ENCODE results near the gene PRRT3.

The PRRT3 gene

GRCh38 chr3:9932535-9932842, 19.7 kb downstream of the PRRT3 start:
- H3K27me3 ChIP-seq (ENCODE audit: insufficient read depth, low read length): peaks cover 5% of the 10 kb centered on the region; the same call in 1 of the 2 replicates
- H4K20me1 ChIP-seq (ENCODE audit: insufficient read depth, low read length): no peaks in the 10 kb centered on the region
- H3K79me2 ChIP-seq (ENCODE audit: insufficient read depth, low read length): no peaks in the 10 kb centered on the region
- no peaks in the 10 kb centered on the region for H3F3A ChIP-seq (ENCODE audit: insufficient read depth, low read length)
- H3K9ac ChIP-seq (ENCODE audit: low read length): peak overlapping the region; percentile 65
- no peaks in the 10 kb centered on the region for H3K9me2 ChIP-seq (ENCODE audit: low read depth, low read length)
- peak overlapping the region; percentile 74 for H3K4me3 ChIP-seq (ENCODE audit: low read depth, low read length, poor library complexity, severe bottlenecking)
- peaks cover 21% of the 10 kb centered on the region for H3K36me3 ChIP-seq (ENCODE audit: insufficient read depth, low read length)
- H3K27ac ChIP-seq (ENCODE audit: low read depth, low read length, poor library complexity, severe bottlenecking): no peak overlapping the region
- H2AFZ ChIP-seq (ENCODE audit: low read length): no peak overlapping the region
- H3K9me3 ChIP-seq (ENCODE audit: low read length): no peaks in the 10 kb centered on the region
- TF ChIP-seq CTCF (IDR thresholded peaks at IDR 0.05; ENCODE audit: low read length) (no peak), EZH2 (IDR thresholded peaks at IDR 0.05; ENCODE audit: borderline replicate concordance, low read length) (no peak)
- peaks cover 26% of the 10 kb centered on the region for H3K4me1 ChIP-seq (ENCODE audit: insufficient read depth, low read length, severe bottlenecking)
- peak overlapping the region; percentile 85 for H3K4me2 ChIP-seq (ENCODE audit: low read length)

- H3K27ac ChIP-seq (ENCODE audit: low read depth, low read length, poor library complexity, severe bottlenecking): no peak overlapping the region
- H3F3A ChIP-seq (ENCODE audit: insufficient read depth, low read length): no peaks in the 10 kb centered on the region
- peaks cover 5% of the 10 kb centered on the region; the same call in 1 of the 2 replicates for H3K27me3 ChIP-seq (ENCODE audit: insufficient read depth, low read length)
- no peaks in the 10 kb centered on the region for H3K79me2 ChIP-seq (ENCODE audit: insufficient read depth, low read length)
- peaks cover 23% of the 10 kb centered on the region for H3K4me1 ChIP-seq (ENCODE audit: insufficient read depth, low read length, severe bottlenecking)
- no peaks in the 10 kb centered on the region for H4K20me1 ChIP-seq (ENCODE audit: insufficient read depth, low read length)
- H2AFZ ChIP-seq (ENCODE audit: low read length): no peak overlapping the region
- no peak overlapping the region for H3K4me2 ChIP-seq (ENCODE audit: low read length)
- H3K36me3 ChIP-seq (ENCODE audit: insufficient read depth, low read length): peaks cover 7% of the 10 kb centered on the region
- no peak overlapping the region for H3K9ac ChIP-seq (ENCODE audit: low read length)
- no peaks in the 10 kb centered on the region for H3K9me3 ChIP-seq (ENCODE audit: low read length)
- H3K9me2 ChIP-seq (ENCODE audit: low read depth, low read length): no peaks in the 10 kb centered on the region
- H3K4me3 ChIP-seq (ENCODE audit: low read depth, low read length, poor library complexity, severe bottlenecking): no peak overlapping the region
- TF ChIP-seq CTCF (IDR thresholded peaks at IDR 0.05; ENCODE audit: low read length) (peak; percentile 37; the same call in 1 of the 2 replicates), EZH2 (IDR thresholded peaks at IDR 0.05; ENCODE audit: borderline replicate concordance, low read length) (no peak)
These were observed 21.3 kb downstream of the PRRT3 start for GRCh38 chr3:9930804-9931418.

GRCh38 chr3:9928158-9928557, 24.1 kb downstream of the PRRT3 start:
- no peaks in the 10 kb centered on the region for H3K79me2 ChIP-seq (ENCODE audit: insufficient read depth, low read length)
- peaks cover 5% of the 10 kb centered on the region for H3K4me1 ChIP-seq (ENCODE audit: insufficient read depth, low read length, severe bottlenecking)
- H3K9me2 ChIP-seq (ENCODE audit: low read depth, low read length): no peaks in the 10 kb centered on the region
- no peaks in the 10 kb centered on the region; the same call in 1 of the 2 replicates for H3K36me3 ChIP-seq (ENCODE audit: insufficient read depth, low read length)
- H3K4me2 ChIP-seq (ENCODE audit: low read length): no peak overlapping the region
- H3K27ac ChIP-seq (ENCODE audit: low read depth, low read length, poor library complexity, severe bottlenecking): no peak overlapping the region
- peaks cover 5% of the 10 kb centered on the region; the same call in 1 of the 2 replicates for H3K27me3 ChIP-seq (ENCODE audit: insufficient read depth, low read length)
- no peaks in the 10 kb centered on the region for H3F3A ChIP-seq (ENCODE audit: insufficient read depth, low read length)
- no peak overlapping the region for H2AFZ ChIP-seq (ENCODE audit: low read length)
- no peaks in the 10 kb centered on the region for H4K20me1 ChIP-seq (ENCODE audit: insufficient read depth, low read length)
- no peak overlapping the region for H3K4me3 ChIP-seq (ENCODE audit: low read depth, low read length, poor library complexity, severe bottlenecking)
- TF ChIP-seq CTCF (IDR thresholded peaks at IDR 0.05; ENCODE audit: low read length) (no peak), EZH2 (IDR thresholded peaks at IDR 0.05; ENCODE audit: borderline replicate concordance, low read length) (no peak)
- H3K9ac ChIP-seq (ENCODE audit: low read length): no peak overlapping the region
- no peaks in the 10 kb centered on the region for H3K9me3 ChIP-seq (ENCODE audit: low read length)

Data from OCI-LY1 (cell line).